C4-2B (cell line): ENCODE results near the gene MOB2.

Source experiments
- ZFX ChIP-seq: fragments of 450-650 bp; IDR thresholded peaks from 2 replicates; pipeline ENCODE4 v1.6.1; 2017
- TF ChIP-seq, protein P1 (sequence below): fragments of 450-650 bp; conservative IDR thresholded peaks from 2 replicates; pipeline ENCODE4 v1.5.1; 2017; ENCODE audit warnings: mild to moderate bottlenecking

DNA sequence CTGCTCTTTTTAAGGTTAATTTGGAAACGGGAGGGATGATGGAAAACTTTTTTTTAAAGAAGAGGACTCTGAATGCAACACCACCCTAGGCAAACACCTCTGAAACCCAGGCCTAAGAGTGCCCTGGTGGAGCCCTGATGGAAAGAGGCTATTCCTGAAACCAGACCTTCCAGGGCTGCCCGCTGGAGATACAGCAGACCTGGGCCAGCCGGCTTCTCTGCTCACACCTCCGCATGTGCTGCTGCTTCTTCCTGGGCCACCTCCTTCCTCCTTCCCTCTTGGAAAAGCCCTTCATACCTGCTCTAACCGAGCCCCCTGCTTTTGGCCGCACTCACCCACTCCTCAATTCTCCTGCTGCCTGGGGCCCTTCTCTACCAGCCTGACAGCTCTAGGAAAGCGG lies 47.6 kb upstream of the MOB2 start:
- TF ChIP-seq, protein P1, sequence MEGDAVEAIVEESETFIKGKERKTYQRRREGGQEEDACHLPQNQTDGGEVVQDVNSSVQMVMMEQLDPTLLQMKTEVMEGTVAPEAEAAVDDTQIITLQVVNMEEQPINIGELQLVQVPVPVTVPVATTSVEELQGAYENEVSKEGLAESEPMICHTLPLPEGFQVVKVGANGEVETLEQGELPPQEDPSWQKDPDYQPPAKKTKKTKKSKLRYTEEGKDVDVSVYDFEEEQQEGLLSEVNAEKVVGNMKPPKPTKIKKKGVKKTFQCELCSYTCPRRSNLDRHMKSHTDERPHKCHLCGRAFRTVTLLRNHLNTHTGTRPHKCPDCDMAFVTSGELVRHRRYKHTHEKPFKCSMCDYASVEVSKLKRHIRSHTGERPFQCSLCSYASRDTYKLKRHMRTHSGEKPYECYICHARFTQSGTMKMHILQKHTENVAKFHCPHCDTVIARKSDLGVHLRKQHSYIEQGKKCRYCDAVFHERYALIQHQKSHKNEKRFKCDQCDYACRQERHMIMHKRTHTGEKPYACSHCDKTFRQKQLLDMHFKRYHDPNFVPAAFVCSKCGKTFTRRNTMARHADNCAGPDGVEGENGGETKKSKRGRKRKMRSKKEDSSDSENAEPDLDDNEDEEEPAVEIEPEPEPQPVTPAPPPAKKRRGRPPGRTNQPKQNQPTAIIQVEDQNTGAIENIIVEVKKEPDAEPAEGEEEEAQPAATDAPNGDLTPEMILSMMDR = no peak
- no peak for TF ChIP-seq ZFX
